ENCODE data around the gene SPRTN.

Gene SPRTN

GRCh38 chr1:231395998-231396390 is 57.9 kb downstream of the SPRTN start:
- Histone ChIP-seq H3K4me2 (ENCODE audit: low read depth, low read length, poor library complexity, severe bottlenecking) (no peak overlapping the region), H3K27me3 (ENCODE audit: insufficient read depth, low read length, poor library complexity, severe bottlenecking) (no peaks in the 10 kb centered on the region), H3K79me2 (ENCODE audit: insufficient read depth, low read length) (no peaks in the 10 kb centered on the region), H3K4me1 (ENCODE audit: insufficient read depth, low read length, poor library complexity, severe bottlenecking) (no peaks in the 10 kb centered on the region), H4K20me1 (ENCODE audit: insufficient read depth, low read length, poor library complexity, severe bottlenecking) (no peaks in the 10 kb centered on the region), H3K9ac (ENCODE audit: low read depth, low read length, poor library complexity, severe bottlenecking) (no peak overlapping the region), H3K9me2 (replicated peaks; ENCODE audit: low read depth, low read length) (no peaks in the 10 kb centered on the region), H3K36me3 (ENCODE audit: insufficient read depth, low read length) (no peaks in the 10 kb centered on the region), H3K9me3 (ENCODE audit: insufficient read depth, low read depth, low read length) (no peaks in the 10 kb centered on the region), H3K4me3 (ENCODE audit: low read length, poor library complexity, severe bottlenecking) (no peak overlapping the region), H2AFZ (ENCODE audit: low read length) (no peak overlapping the region), H3F3A (ENCODE audit: low read depth) (no peaks in the 10 kb centered on the region)
- TF ChIP-seq, protein P1, sequence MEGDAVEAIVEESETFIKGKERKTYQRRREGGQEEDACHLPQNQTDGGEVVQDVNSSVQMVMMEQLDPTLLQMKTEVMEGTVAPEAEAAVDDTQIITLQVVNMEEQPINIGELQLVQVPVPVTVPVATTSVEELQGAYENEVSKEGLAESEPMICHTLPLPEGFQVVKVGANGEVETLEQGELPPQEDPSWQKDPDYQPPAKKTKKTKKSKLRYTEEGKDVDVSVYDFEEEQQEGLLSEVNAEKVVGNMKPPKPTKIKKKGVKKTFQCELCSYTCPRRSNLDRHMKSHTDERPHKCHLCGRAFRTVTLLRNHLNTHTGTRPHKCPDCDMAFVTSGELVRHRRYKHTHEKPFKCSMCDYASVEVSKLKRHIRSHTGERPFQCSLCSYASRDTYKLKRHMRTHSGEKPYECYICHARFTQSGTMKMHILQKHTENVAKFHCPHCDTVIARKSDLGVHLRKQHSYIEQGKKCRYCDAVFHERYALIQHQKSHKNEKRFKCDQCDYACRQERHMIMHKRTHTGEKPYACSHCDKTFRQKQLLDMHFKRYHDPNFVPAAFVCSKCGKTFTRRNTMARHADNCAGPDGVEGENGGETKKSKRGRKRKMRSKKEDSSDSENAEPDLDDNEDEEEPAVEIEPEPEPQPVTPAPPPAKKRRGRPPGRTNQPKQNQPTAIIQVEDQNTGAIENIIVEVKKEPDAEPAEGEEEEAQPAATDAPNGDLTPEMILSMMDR (conservative IDR thresholded peaks at IDR 0.05; ENCODE audit: low read length) = no peak
- no peak for TF ChIP-seq EZH2phosphoT487 (IDR thresholded peaks at IDR 0.05; ENCODE audit: borderline replicate concordance)

DNA sequence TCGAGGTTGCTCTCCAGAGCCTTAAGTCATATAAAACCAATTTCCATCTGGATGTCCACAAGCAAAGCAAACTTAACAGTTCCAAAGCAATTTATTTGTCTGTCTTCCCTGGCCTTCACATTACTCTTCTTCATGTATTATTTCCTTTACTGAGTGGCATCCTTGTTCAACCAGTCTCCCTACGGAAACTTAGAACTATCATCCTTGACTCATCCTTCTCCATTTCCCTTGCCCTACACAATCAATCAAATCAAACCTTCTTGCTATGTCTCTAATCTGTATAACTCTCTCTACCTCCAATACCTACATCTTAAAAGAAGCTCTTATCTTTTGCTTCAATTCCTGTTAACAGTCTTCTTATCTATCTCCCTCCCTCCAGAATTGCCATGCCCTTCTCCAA is 58.5 kb downstream of the SPRTN start:
- H3K4me3 ChIP-seq (ENCODE audit: low read length, poor library complexity, severe bottlenecking) = no peak overlapping the region
- H3F3A ChIP-seq (ENCODE audit: low read depth) = no peaks in the 10 kb centered on the region
- H3K9me3 ChIP-seq (ENCODE audit: insufficient read depth, low read depth, low read length) = no peaks in the 10 kb centered on the region
- no peaks in the 10 kb centered on the region for H3K27me3 ChIP-seq (ENCODE audit: insufficient read depth, low read length, poor library complexity, severe bottlenecking)
- H3K4me1 ChIP-seq (ENCODE audit: insufficient read depth, low read length, poor library complexity, severe bottlenecking) = no peaks in the 10 kb centered on the region
- H3K36me3 ChIP-seq (ENCODE audit: insufficient read depth, low read length) = no peaks in the 10 kb centered on the region
- no peak overlapping the region for H2AFZ ChIP-seq (ENCODE audit: low read length)
- H3K9me2 ChIP-seq (replicated peaks; ENCODE audit: low read depth, low read length) = no peaks in the 10 kb centered on the region
- no peak overlapping the region for H3K9ac ChIP-seq (ENCODE audit: low read depth, low read length, poor library complexity, severe bottlenecking)
- TF ChIP-seq, protein P1 (conservative IDR thresholded peaks at IDR 0.05; ENCODE audit: low read length) = no peak
- TF ChIP-seq EZH2phosphoT487 (IDR thresholded peaks at IDR 0.05; ENCODE audit: borderline replicate concordance) = no peak
- no peaks in the 10 kb centered on the region for H4K20me1 ChIP-seq (ENCODE audit: insufficient read depth, low read length, poor library complexity, severe bottlenecking)
- H3K4me2 ChIP-seq (ENCODE audit: low read depth, low read length, poor library complexity, severe bottlenecking) = no peak overlapping the region
- no peaks in the 10 kb centered on the region for H3K79me2 ChIP-seq (ENCODE audit: insufficient read depth, low read length)

DNA sequence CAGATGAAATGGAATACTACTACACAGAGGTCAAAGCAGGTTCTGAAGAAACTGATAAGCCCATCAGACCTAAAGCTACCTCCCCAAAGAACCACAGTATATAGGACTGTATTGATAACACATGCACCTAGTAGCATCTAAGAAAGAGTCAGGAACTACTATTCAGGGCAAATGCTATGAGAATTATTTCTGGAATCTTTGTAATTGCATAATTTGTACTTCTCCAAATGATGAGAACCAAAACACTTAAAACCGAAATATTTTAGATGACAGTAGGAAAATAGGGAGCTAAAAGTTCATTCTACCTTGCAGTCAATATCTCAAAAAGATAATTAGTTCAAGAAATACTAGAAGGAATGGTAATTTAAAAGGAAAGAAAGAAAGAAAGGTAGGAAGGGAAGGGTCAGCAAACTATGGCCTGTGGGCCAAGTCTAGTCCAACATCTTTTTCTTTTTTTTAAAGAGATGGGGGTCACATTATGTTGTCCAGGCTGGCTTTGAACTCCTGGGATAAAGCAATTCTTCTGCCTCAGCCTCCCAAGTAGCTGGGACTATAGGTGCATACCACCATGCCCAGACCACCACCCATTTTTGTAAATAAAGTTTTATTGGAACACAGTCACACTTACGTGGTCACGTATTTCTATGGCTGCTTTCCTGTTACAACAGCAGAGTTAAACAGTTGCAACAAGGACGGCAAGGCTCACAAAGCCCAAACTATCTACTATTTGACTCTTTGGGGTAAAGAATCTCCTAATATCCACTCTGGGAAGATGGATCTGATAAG is 60.0 kb downstream of the SPRTN start:
- TF ChIP-seq, protein P1 (conservative IDR thresholded peaks at IDR 0.05; ENCODE audit: low read length) = no peak
- TF ChIP-seq EZH2phosphoT487 (IDR thresholded peaks at IDR 0.05; ENCODE audit: borderline replicate concordance) = no peak
- Histone ChIP-seq H3K36me3 (ENCODE audit: insufficient read depth, low read length) (no peaks in the 10 kb centered on the region), H3K27me3 (ENCODE audit: insufficient read depth, low read length, poor library complexity, severe bottlenecking) (no peaks in the 10 kb centered on the region), H3K9me3 (ENCODE audit: insufficient read depth, low read depth, low read length) (no peaks in the 10 kb centered on the region), H3K4me3 (ENCODE audit: low read length, poor library complexity, severe bottlenecking) (no peak overlapping the region), H3K9me2 (replicated peaks; ENCODE audit: low read depth, low read length) (no peaks in the 10 kb centered on the region), H2AFZ (ENCODE audit: low read length) (no peak overlapping the region), H3K4me2 (ENCODE audit: low read depth, low read length, poor library complexity, severe bottlenecking) (no peak overlapping the region), H3K4me1 (ENCODE audit: insufficient read depth, low read length, poor library complexity, severe bottlenecking) (no peaks in the 10 kb centered on the region), H3K9ac (ENCODE audit: low read depth, low read length, poor library complexity, severe bottlenecking) (no peak overlapping the region), H4K20me1 (ENCODE audit: insufficient read depth, low read length, poor library complexity, severe bottlenecking) (no peaks in the 10 kb centered on the region), H3K79me2 (ENCODE audit: insufficient read depth, low read length) (no peaks in the 10 kb centered on the region), H3F3A (ENCODE audit: low read depth) (no peaks in the 10 kb centered on the region)

Measured in Loucy (cell line).